ENCODE measurements around the gene ZNF768. TPM values are rescaled to one million over a fixed set of nuclear protein-coding genes. Genes with fewer than 3 reads are reported as not detected.

Gene ZNF768
- total and polyA plus RNA-seq, 2 donors (not counting 1 experiment from before 2014, with no cell fraction given) = 8.2 to 23.9 TPM

DNA sequence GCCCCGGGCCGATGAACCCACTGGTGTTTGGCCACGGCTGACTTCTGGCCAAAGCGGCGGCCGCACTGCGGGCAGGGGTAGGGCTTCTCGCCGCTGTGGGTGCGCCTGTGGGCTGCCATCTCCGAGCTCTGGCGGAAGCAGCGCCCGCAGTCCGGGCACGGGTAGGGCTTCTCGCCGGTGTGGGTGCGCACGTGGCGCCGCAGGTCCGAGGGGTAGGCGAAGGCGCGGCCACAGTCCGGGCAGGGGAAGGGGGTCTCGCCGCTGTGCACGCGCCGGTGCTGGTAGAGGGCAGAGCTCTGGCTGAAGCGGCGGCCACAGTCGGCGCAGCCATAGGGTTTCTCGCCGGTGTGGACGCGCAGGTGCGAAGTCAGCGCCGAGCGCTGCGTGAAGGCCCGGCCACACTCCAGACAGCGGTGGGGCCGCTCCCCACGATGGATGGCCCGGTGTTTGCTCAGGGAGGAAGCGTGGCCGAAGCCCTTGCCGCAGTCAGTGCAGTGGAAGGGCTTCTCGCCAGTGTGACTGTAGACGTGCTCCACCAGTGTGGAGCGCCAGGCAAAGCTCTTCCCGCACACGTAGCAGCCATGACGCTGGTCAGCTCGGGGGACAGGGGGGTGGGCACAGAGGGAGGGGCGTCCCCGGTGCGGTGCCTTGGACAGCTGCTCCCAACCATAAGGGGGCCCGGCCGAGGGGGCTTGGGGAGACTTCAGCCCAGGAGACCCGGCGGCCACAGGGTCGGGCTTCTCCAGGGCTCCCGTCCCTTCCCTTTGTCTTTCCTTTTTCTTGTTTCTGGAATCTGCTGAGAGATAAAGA, 29.2 kb upstream of the ZNF768 start:
- Histone ChIP-seq H3K36me3 (ENCODE audit: control insufficient read depth, insufficient read depth, low read length) (peaks cover 10% of the 10 kb centered on the region), H3K79me2 (ENCODE audit: control insufficient read depth, insufficient read depth, low read length) (peaks cover 8% of the 10 kb centered on the region), H3K9ac (ENCODE audit: insufficient read depth, low read length) (no peak overlapping the region), H3K27ac (ENCODE audit: insufficient read depth, low read length) (no peak overlapping the region), H3K4me2 (ENCODE audit: extremely low read depth, insufficient read depth, low read length) (no peak overlapping the region), H3K9me3 (ENCODE audit: control insufficient read depth, insufficient read depth, low read depth, low read length) (no peaks in the 10 kb centered on the region), H4K20me1 (ENCODE audit: control insufficient read depth, extremely low read depth, insufficient read depth, low read length) (no peaks in the 10 kb centered on the region), H3K4me1 (ENCODE audit: control insufficient read depth, extremely low read depth, insufficient read depth, low read length) (no peaks in the 10 kb centered on the region), H3K4me3 (replicated peaks in 1 of 4; ENCODE audit: control extremely low read depth in 1 of 4, insufficient read depth in 1 of 4, low read depth in 3 of 4, low read length in 4 of 4) (no peak overlapping the region), H2AFZ (ENCODE audit: low read length) (no peak overlapping the region), H3K27me3 (ENCODE audit: control insufficient read depth, insufficient read depth, low read length) (no peaks in the 10 kb centered on the region)
- no peak for DNase-seq (ENCODE audit: low read depth in 2 of 2)
- TF ChIP-seq, protein P1, sequence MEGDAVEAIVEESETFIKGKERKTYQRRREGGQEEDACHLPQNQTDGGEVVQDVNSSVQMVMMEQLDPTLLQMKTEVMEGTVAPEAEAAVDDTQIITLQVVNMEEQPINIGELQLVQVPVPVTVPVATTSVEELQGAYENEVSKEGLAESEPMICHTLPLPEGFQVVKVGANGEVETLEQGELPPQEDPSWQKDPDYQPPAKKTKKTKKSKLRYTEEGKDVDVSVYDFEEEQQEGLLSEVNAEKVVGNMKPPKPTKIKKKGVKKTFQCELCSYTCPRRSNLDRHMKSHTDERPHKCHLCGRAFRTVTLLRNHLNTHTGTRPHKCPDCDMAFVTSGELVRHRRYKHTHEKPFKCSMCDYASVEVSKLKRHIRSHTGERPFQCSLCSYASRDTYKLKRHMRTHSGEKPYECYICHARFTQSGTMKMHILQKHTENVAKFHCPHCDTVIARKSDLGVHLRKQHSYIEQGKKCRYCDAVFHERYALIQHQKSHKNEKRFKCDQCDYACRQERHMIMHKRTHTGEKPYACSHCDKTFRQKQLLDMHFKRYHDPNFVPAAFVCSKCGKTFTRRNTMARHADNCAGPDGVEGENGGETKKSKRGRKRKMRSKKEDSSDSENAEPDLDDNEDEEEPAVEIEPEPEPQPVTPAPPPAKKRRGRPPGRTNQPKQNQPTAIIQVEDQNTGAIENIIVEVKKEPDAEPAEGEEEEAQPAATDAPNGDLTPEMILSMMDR (conservative IDR thresholded peaks at IDR 0.05 in 1 of 2, IDR thresholded peaks at IDR 0.05 in 1 of 2; ENCODE audit: low read depth in 1 of 2, low read length in 2 of 2) = no peak
- TF ChIP-seq EZH2 (IDR thresholded peaks at IDR 0.05; ENCODE audit: low read length, missing control alignments) = no peak

DNA sequence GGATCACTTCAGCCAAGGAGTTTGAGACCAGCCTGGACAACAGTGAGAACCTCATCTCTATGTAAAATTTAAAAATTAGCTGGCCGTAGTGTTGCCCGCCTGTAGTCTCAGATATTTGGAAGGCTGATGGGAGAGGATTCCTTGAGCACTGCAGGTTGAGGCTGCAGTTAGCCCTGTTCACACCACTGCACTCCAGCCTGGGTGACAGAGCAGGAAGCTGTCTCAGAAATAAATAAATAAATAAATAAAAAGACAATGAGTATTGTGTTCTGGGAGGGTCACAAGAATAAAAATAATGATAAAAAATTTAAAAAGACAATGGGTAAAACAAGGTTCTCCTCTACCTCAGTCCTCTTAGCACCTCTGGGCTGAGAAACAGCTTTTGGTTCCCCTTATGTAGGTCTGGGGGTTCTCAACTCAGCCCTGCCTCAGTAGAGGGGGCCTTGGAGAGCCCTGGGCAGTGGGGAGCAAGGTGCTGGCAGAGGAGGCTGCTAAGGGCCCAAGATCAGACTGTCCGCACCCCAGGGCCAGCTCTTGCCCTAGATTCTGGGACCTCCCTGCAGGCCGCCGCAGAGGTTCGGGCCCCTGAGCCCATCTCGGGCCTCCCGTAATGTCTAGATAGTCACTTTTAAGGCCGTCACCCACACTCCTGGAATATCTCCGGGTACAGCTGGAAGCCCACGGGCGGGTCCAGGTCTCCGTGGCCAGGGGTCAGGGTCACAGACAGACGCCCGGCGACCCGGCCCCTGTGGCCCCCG, 28.4 kb upstream of the ZNF768 start:
- no peak overlapping the region for H3K4me2 ChIP-seq (ENCODE audit: extremely low read depth, insufficient read depth, low read length)
- no peaks in the 10 kb centered on the region for H3K4me1 ChIP-seq (ENCODE audit: control insufficient read depth, extremely low read depth, insufficient read depth, low read length)
- no peak overlapping the region for H3K27ac ChIP-seq (ENCODE audit: insufficient read depth, low read length)
- no peaks in the 10 kb centered on the region for H3K9me3 ChIP-seq (ENCODE audit: control insufficient read depth, insufficient read depth, low read depth, low read length)
- peaks cover 8% of the 10 kb centered on the region for H3K79me2 ChIP-seq (ENCODE audit: control insufficient read depth, insufficient read depth, low read length)
- H3K36me3 ChIP-seq (ENCODE audit: control insufficient read depth, insufficient read depth, low read length) = peaks cover 10% of the 10 kb centered on the region
- H2AFZ ChIP-seq (ENCODE audit: low read length) = no peak overlapping the region
- TF ChIP-seq EZH2 (IDR thresholded peaks at IDR 0.05; ENCODE audit: low read length, missing control alignments) = no peak
- TF ChIP-seq, protein P1 (conservative IDR thresholded peaks at IDR 0.05 in 1 of 2, IDR thresholded peaks at IDR 0.05 in 1 of 2; ENCODE audit: low read depth in 1 of 2, low read length in 2 of 2) = no peak
- DNase-seq (ENCODE audit: low read depth in 2 of 2) = no peak
- H3K27me3 ChIP-seq (ENCODE audit: control insufficient read depth, insufficient read depth, low read length) = no peaks in the 10 kb centered on the region
- no peaks in the 10 kb centered on the region for H4K20me1 ChIP-seq (ENCODE audit: control insufficient read depth, extremely low read depth, insufficient read depth, low read length)
- H3K9ac ChIP-seq (ENCODE audit: insufficient read depth, low read length) = no peak overlapping the region
- no peak overlapping the region for H3K4me3 ChIP-seq (replicated peaks in 1 of 4; ENCODE audit: control extremely low read depth in 1 of 4, insufficient read depth in 1 of 4, low read depth in 3 of 4, low read length in 4 of 4)

DNA sequence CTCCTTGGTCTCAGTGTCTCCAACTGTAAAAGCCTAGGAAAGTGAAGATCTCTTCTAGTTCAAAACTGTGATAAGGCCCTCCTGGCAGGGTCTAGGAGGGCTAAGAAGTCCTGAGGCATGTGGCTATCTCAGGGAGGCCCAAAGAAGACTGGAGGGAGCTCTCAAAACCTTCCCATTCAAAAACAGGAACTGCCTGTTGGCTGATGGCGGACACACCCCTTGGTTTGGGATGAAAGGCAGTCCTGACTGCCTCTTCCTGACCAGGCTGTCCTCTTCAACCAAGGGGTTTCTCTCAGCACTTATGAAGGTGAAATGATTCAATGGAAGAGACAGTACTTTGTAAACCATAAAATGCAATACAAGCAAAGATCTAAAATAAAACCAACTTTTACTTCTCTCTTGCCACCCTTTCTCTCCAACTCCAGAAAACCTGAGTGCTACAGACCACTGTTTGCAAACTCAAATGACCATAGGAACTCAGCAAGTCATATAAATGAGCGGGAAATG, 27.1 kb upstream of the ZNF768 start:
- Histone ChIP-seq H3K9ac (ENCODE audit: insufficient read depth, low read length) (no peak overlapping the region), H3K36me3 (ENCODE audit: control insufficient read depth, insufficient read depth, low read length) (peaks cover 10% of the 10 kb centered on the region), H3K4me3 (replicated peaks in 1 of 4; ENCODE audit: control extremely low read depth in 1 of 4, insufficient read depth in 1 of 4, low read depth in 3 of 4, low read length in 4 of 4) (no peak overlapping the region), H3K9me3 (ENCODE audit: control insufficient read depth, insufficient read depth, low read depth, low read length) (no peaks in the 10 kb centered on the region), H2AFZ (ENCODE audit: low read length) (no peak overlapping the region), H4K20me1 (ENCODE audit: control insufficient read depth, extremely low read depth, insufficient read depth, low read length) (no peaks in the 10 kb centered on the region), H3K4me1 (ENCODE audit: control insufficient read depth, extremely low read depth, insufficient read depth, low read length) (no peaks in the 10 kb centered on the region), H3K79me2 (ENCODE audit: control insufficient read depth, insufficient read depth, low read length) (peaks cover 8% of the 10 kb centered on the region), H3K4me2 (ENCODE audit: extremely low read depth, insufficient read depth, low read length) (no peak overlapping the region), H3K27me3 (ENCODE audit: control insufficient read depth, insufficient read depth, low read length) (no peaks in the 10 kb centered on the region), H3K27ac (ENCODE audit: insufficient read depth, low read length) (no peak overlapping the region)
- TF ChIP-seq EZH2 (IDR thresholded peaks at IDR 0.05; ENCODE audit: low read length, missing control alignments) = no peak
- TF ChIP-seq, protein P1 (conservative IDR thresholded peaks at IDR 0.05 in 1 of 2, IDR thresholded peaks at IDR 0.05 in 1 of 2; ENCODE audit: low read depth in 1 of 2, low read length in 2 of 2) = no peak
- no peak for DNase-seq (ENCODE audit: low read depth in 2 of 2)
